ENCODE measurements around the gene MACROD1.

MACROD1 gene

GRCh38 chr11:64180891-64181290, 15.0 kb upstream of the MACROD1 start:
- DNase-seq (ENCODE audit: low spot score), result no peak
- ATAC-seq (ENCODE audit: low read depth), result no peak
- no peak for TF ChIP-seq CTCF (IDR thresholded peaks at IDR 0.05; ENCODE audit: poor library complexity, severe bottlenecking)
- H3K27me3 ChIP-seq (ENCODE audit: insufficient read depth, poor library complexity, severe bottlenecking), result no peaks in the 10 kb centered on the region
- peak overlapping the region; percentile 13 for H3K27ac ChIP-seq (ENCODE audit: poor library complexity, severe bottlenecking)
- no peak overlapping the region for H3K4me3 ChIP-seq (ENCODE audit: severe bottlenecking)
- no peaks in the 10 kb centered on the region for H3K36me3 ChIP-seq (ENCODE audit: low read depth)
- H3K9me3 ChIP-seq (ENCODE audit: severe bottlenecking), result no peaks in the 10 kb centered on the region
- peaks cover 8% of the 10 kb centered on the region for H3K4me1 ChIP-seq (ENCODE audit: insufficient read depth, poor library complexity, severe bottlenecking)

- Histone ChIP-seq H3K4me3 (ENCODE audit: severe bottlenecking) (no peak overlapping the region), H3K36me3 (ENCODE audit: low read depth) (no peaks in the 10 kb centered on the region), H3K27me3 (ENCODE audit: insufficient read depth, poor library complexity, severe bottlenecking) (no peaks in the 10 kb centered on the region), H3K4me1 (ENCODE audit: insufficient read depth, poor library complexity, severe bottlenecking) (peaks cover 8% of the 10 kb centered on the region), H3K27ac (ENCODE audit: poor library complexity, severe bottlenecking) (no peak overlapping the region), H3K9me3 (ENCODE audit: severe bottlenecking) (no peaks in the 10 kb centered on the region)
- ATAC-seq (ENCODE audit: low read depth) (no peak), DNase-seq (ENCODE audit: low spot score) (no peak)
- TF ChIP-seq CTCF (IDR thresholded peaks at IDR 0.05; ENCODE audit: poor library complexity, severe bottlenecking), result no peak
Measured at GRCh38 chr11:64178951-64179639, 13.2 kb upstream of the MACROD1 start.

- peaks cover 8% of the 10 kb centered on the region for H3K4me1 ChIP-seq (ENCODE audit: insufficient read depth, poor library complexity, severe bottlenecking)
- DNase-seq (ENCODE audit: low spot score) (no peak), ATAC-seq (ENCODE audit: low read depth) (no peak)
- no peaks in the 10 kb centered on the region for H3K27me3 ChIP-seq (ENCODE audit: insufficient read depth, poor library complexity, severe bottlenecking)
- TF ChIP-seq CTCF (IDR thresholded peaks at IDR 0.05; ENCODE audit: poor library complexity, severe bottlenecking), result no peak
- peaks cover 2% of the 10 kb centered on the region for H3K9me3 ChIP-seq (ENCODE audit: severe bottlenecking)
- H3K4me3 ChIP-seq (ENCODE audit: severe bottlenecking), result no peak overlapping the region
- H3K36me3 ChIP-seq (ENCODE audit: low read depth), result no peaks in the 10 kb centered on the region
- no peak overlapping the region for H3K27ac ChIP-seq (ENCODE audit: poor library complexity, severe bottlenecking)
Measured at GRCh38 chr11:64178203-64178602, 12.3 kb upstream of the MACROD1 start.

- no peaks in the 10 kb centered on the region for H3K36me3 ChIP-seq (ENCODE audit: low read depth)
- H3K27me3 ChIP-seq (ENCODE audit: insufficient read depth, poor library complexity, severe bottlenecking), result no peaks in the 10 kb centered on the region
- H3K4me1 ChIP-seq (ENCODE audit: insufficient read depth, poor library complexity, severe bottlenecking), result peaks cover 5% of the 10 kb centered on the region
- no peak for TF ChIP-seq CTCF (IDR thresholded peaks at IDR 0.05; ENCODE audit: poor library complexity, severe bottlenecking)
- no peak overlapping the region for H3K27ac ChIP-seq (ENCODE audit: poor library complexity, severe bottlenecking)
- DNase-seq (ENCODE audit: low spot score), result no peak
- peaks cover 2% of the 10 kb centered on the region for H3K9me3 ChIP-seq (ENCODE audit: severe bottlenecking)
- no peak overlapping the region for H3K4me3 ChIP-seq (ENCODE audit: severe bottlenecking)
- no peak for ATAC-seq (ENCODE audit: low read depth)
Measured at GRCh38 chr11:64176751-64177150, 10.8 kb upstream of the MACROD1 start.

GRCh38 chr11:64173616-64174355, 7.9 kb upstream of the MACROD1 start:
- H3K27me3 ChIP-seq (ENCODE audit: insufficient read depth, poor library complexity, severe bottlenecking), result no peaks in the 10 kb centered on the region
- peaks cover 2% of the 10 kb centered on the region for H3K9me3 ChIP-seq (ENCODE audit: severe bottlenecking)
- ATAC-seq (ENCODE audit: low read depth), result peak; percentile 53; the same call in 2 of the 3 replicates
- H3K4me3 ChIP-seq (ENCODE audit: severe bottlenecking), result no peak overlapping the region
- no peak overlapping the region for H3K27ac ChIP-seq (ENCODE audit: poor library complexity, severe bottlenecking)
- no peaks in the 10 kb centered on the region for H3K36me3 ChIP-seq (ENCODE audit: low read depth)
- DNase-seq (ENCODE audit: low spot score), result no peak
- TF ChIP-seq CTCF (IDR thresholded peaks at IDR 0.05; ENCODE audit: poor library complexity, severe bottlenecking), result no peak
- no peaks in the 10 kb centered on the region for H3K4me1 ChIP-seq (ENCODE audit: insufficient read depth, poor library complexity, severe bottlenecking)
